GM19025 (cell line): ENCODE results near the gene LRSAM1.

Source experiments
- ATAC-seq: cut with Tn5 transposase; IDR thresholded peaks from one replicate; pipeline ENCODE4 v1.9.1; 2021; ENCODE audit warnings: mild to moderate bottlenecking, low read depth, moderate library complexity; ENCODE audit not compliant: unreplicated experiment

The LRSAM1 gene

DNA sequence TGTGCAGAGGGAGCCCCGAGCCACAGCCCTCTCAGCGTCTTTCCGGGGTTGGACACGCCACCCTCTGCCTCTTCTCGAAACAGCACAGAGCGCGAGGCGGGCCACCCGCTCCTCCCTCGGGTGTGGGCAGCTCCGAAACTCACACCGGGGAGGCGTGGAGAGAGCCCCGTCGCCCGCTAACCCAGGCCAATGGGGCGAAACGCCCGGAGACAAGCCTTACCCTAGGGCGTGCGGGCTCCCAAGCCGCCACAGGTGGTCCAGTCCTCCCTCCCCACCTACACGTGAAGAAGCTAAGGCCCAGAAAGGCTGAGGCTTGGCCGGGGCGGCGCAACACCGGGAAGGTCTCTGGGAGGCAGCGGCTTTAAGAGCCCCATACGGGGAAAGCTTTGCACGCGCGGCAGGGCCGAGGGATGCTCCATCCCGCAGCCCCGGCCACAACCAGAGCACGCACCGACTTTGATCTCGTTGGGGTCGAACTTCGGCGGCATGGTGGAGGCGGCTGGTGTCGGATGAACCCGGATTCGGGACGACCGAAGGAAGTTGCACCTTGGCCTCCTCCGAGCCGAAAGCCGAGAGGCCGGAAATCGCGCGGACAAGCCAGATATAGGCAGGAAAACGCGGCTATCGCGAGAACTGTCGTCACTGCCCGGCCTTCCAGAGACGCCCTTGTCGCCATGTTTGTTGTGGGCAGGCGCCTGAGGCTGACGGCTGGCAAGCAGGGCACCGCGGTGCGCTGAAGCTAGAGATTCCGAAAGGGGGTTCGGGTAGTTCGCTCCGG, at the start of gene LRSAM1, which contains the start of gene RPL12:
TSS of gene LRSAM1 (plus strand) at position 681 of the 778 bp plus-strand sequence. CDS start 3,018 bp downstream, outside the sequence.
TSS of gene RPL12 (minus strand) at position 577 of the 778 bp plus-strand sequence. CDS start at position 488, 89 bp downstream.
- peak; percentile 59 for ATAC-seq

DNA sequence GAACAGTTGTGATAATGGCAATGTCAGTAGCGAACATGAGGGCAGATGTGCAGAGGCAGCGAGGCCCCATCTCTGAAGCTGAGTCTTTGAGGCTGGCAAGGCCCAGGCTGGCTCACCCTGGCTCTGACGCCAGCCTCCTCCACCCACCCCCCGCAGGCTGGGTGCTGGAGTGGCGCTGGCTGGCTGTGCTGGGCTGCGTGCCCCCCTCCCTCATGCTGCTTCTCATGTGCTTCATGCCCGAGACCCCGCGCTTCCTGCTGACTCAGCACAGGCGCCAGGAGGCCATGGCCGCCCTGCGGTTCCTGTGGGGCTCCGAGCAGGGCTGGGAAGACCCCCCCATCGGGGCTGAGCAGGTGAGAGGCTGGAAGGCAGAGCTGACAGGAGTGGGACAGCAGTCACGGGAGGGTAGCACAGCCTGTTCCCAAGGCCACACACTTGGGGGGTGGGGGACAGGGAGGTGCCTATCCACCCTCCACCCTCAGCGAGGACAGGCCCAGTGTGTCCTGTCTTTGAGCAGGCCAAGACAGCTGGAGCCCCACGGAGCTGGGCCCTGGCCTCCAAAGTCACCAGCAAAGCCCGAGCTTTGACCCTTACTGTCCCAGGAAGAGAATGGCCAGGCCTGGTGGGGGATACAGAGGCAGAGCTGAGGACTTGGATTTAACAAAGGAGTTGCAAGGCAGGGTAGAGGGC, 48.8 kb upstream of the LRSAM1 start:
- ATAC-seq = no peak

DNA sequence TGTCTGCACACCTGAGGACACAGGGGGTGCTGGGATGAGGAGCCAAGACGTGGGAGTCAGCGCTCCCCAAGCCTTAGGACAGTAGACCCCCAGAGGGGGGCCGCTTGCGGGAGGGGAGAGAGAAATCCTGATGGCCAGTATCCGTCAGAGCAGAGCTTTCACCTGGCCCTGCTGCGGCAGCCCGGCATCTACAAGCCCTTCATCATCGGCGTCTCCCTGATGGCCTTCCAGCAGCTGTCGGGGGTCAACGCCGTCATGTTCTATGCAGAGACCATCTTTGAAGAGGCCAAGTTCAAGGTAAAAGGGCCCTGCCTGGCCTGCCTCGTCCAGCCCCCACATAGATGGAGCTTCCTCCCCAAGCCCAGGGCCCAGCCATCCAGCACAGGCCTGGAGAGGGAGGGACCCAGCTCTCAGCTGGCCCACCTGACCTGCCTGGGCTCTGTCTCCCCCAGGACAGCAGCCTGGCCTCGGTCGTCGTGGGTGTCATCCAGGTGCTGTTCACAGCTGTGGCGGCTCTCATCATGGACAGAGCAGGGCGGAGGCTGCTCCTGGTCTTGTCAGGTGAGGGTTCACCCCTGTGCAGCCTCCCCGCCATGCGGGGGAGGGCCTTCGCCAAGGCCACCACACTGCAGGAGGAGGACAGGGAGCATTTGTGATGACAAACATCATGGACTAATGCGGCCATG, 47.7 kb upstream of the LRSAM1 start:
- no peak for ATAC-seq

DNA sequence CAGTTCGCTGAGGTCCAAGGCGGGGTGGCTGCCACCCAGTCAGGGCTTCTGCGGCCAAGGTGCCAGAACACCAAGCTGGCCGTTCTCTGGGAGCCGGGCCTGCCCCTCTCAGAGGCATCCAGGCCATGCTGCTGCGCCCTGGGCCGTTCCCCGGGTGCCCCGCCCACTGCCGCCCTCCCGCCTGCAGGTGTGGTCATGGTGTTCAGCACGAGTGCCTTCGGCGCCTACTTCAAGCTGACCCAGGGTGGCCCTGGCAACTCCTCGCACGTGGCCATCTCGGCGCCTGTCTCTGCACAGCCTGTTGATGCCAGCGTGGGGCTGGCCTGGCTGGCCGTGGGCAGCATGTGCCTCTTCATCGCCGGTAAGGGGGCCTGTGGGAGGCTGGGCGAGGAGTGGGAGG, 46.7 kb upstream of the LRSAM1 start:
- ATAC-seq = no peak

DNA sequence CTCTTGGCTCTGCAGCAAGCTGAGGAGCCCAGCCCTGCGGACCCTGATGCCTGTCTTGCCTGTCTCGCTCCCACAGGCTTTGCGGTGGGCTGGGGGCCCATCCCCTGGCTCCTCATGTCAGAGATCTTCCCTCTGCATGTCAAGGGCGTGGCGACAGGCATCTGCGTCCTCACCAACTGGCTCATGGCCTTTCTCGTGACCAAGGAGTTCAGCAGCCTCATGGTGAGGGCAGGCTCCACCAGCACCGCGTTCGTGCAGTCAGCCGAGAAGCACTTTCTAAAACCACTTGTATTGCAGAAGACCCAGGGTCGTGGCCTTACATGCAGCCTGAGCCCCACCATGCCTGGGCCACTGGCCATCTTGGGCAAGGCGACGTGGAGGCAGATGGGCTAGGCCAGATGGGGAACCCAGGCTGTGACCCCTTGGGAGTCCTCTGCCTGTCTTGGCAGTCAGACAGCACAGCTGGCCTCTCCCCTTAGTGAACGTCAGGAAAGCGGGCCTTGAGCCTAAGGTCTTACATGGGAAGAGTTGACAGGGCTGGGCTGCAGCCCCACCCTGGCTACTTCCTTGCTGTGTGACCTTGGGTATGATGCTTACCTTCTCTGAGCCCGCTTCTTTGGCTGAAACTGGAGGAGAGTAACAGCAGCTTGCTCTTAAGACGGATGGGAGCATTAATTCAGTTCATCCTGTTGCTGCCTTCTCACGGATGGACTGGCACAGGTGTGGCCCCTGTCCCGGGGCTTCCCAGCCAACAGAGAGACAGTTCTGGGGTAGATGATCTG, 45.8 kb upstream of the LRSAM1 start:
- no peak for ATAC-seq

DNA sequence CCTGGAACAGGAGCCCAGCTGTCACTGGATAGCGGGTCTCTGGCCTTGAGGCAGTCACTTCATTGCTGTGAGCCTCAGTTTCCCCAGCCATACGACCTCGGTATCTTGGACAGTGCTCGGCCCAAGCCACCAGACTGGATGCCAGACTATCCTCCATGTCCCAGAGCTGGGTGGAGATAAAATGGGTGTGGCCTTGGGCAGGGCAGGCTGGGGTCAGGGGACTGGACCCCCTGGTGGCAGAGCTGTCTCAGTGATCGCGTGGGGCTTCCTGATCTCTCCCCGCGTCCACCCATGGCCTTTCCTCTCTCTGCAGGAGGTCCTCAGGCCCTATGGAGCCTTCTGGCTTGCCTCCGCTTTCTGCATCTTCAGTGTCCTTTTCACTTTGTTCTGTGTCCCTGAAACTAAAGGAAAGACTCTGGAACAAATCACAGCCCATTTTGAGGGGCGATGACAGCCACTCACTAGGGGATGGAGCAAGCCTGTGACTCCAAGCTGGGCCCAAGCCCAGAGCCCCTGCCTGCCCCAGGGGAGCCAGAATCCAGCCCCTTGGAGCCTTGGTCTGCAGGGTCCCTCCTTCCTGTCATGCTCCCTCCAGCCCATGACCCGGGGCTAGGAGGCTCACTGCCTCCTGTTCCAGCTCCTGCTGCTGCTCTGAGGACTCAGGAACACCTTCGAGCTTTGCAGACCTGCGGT, 44.4 kb upstream of the LRSAM1 start:
- ATAC-seq = no peak

DNA sequence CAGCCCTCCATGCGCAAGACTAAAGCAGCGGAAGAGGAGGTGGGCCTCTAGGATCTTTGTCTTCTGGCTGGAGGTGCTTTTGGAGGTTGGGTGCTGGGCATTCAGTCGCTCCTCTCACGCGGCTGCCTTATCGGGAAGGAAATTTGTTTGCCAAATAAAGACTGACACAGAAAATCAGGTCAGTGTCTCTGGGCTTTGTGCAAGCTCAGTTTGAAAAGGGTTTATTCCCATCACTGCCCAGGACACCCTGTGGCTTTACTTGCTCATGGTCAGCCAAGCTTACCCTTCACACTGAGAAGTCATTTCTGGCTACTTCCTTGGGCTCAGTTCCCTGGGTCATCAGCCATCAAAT, 43.8 kb upstream of the LRSAM1 start:
- no peak for ATAC-seq

DNA sequence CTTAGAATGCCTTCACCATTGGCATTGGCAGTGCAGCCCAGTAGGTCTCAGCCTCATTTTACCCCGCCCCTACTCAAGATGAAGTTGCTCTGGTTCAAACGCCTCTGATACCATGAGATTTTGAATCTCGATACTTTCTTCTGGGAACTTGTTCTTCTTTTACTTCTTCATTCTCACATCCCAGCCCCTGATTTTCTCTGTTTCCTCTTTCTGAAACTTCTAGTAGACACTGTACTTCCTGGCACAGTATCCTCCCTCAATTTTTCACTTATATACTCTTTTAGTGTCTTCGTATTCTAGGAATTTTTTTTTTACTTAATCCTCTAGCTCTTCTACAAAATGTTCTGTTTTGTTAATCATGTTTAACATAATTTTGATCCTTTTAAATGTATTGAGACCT, 40.2 kb upstream of the LRSAM1 start:
- no peak for ATAC-seq

DNA sequence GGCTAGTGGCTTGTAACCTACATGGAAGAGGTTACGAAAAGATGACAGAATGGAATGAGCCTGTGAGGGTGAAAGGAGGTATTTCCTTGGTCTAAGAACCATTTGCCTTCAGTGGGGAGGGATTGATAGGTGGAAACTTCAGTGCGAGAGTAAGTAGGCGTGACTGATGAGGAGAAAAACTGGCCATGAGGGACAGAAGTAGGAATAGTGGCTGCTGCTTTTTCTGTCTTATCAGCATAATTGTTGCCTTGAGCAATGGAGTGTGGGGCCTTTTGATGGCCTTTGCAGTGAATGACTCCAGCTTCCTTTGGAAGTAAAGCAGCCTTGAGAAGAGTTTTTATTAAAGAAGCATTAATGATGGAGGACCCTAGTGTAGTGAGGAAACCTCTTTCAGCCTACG, 36.2 kb upstream of the LRSAM1 start:
- ATAC-seq = no peak

DNA sequence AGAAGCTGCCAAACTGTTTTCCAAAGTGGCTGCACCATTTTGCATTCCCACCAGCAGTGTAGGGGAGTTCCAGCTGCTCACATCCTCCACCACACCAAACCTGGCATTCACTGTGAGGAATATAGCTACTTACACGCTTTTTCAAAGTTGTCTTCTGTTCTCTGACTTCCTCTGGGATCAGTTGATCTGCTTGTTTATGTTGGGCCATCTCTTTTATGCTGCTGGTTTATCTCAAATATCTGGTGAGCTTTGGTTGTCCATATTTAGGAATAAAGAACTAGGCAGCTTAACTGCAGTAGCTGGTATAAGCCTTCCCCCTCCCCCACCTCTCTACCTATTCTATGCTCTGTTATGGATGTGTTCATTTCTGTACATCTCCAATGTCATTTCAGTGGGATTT, 35.7 kb upstream of the LRSAM1 start:
- no peak for ATAC-seq

DNA sequence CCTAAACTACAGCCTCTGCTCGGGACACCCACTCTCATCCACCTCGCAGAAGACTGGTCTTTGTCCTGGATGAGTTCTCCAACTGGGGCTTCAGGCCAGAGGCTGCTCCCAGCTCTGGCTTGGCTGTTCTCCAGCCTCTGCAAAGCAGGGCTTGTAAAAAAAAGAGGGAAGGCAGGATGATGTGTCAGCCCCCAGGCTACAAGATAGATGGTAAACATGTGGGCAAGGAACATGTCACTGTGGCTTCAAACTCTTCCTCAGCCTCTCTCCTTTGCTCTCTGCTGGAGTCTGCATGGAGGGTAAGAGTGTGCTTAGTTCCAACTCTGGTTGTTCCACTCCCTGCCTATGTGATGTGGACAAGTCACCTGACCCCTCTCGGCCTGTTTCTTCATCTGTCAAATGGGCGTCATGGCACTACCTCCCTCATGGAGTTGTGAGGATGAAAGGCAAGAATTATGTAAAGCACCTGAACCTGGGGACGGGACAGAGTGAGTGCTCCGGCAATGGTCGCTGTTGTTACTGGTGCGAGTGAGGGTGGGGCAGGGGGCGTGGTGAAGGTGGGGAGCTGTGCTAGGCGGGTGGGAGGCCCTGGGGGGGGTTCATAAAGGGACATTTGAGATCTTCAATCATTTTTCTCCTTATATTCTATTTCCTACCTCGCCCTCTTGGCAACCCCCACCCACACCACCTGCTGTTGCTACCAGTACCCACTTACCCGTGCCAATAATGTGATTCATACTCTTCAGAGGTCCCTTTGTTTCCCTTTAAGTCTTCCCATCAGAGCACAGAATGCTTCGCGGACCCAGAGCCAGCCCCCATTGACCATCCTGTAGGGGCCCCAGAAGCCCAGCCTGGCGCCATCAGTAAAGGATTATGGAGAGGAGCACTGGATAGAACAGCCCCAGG, 33.9 kb upstream of the LRSAM1 start:
- no peak for ATAC-seq

DNA sequence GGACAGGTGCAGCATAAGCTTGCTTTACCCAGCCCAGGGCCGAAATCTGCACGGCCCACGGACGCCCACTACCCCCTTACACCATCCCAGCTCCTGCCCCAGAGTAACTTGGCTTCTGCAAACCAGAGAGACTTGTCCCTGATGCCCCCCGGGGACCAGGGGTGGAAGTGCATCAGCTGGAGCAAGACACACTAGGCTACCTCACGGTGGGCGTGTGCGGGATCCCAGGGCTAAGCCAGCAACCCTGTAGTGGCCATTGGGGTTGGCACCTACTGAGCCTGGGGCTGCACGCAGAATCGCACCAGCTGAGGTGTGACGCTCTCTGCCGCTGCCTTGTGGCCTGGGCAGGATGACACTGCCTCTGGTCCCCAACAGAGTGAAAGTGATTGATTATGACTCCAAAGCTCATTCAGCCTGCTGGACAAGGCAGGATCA, 33.3 kb upstream of the LRSAM1 start:
- ATAC-seq = no peak

DNA sequence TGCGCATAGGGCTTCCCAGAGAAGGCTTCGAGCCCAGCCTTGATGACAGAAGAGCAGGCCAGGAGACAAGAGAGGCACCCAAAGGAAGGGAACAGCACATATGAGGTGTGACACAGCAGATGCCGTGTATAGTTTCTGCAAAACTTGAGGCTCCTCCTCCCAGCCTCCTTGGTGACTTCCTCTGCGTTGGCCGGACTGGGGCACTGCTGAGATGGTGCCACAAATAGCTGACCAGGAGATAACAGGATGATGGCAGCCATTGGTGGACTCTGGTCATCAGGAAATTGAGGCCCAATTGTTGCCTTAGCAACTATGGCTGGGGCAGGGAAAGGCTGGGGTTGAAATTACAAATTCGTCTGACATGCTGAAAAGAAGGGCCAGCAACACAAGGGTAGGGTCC, 32.0 kb upstream of the LRSAM1 start:
- ATAC-seq = no peak

DNA sequence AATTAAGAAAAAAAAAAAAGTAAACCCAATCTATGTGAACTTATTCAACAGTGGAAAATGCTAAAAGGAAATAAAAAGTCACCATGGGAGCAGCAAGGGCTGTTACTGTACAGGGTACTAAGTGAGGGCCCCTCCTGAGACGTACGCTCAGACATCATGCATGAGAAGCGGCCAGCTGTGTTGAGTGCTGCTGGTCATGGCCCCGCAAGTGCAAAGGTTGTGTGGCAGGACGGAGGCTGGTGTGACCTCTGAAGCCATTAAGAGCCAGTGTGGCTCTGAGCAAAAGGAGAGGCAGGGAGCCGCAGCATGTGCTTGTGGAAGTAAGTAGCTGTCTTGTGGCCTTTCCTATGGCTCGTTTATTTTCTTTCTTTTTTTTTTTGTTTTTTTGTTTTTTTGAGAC, 30.3 kb upstream of the LRSAM1 start:
- no peak for ATAC-seq

DNA sequence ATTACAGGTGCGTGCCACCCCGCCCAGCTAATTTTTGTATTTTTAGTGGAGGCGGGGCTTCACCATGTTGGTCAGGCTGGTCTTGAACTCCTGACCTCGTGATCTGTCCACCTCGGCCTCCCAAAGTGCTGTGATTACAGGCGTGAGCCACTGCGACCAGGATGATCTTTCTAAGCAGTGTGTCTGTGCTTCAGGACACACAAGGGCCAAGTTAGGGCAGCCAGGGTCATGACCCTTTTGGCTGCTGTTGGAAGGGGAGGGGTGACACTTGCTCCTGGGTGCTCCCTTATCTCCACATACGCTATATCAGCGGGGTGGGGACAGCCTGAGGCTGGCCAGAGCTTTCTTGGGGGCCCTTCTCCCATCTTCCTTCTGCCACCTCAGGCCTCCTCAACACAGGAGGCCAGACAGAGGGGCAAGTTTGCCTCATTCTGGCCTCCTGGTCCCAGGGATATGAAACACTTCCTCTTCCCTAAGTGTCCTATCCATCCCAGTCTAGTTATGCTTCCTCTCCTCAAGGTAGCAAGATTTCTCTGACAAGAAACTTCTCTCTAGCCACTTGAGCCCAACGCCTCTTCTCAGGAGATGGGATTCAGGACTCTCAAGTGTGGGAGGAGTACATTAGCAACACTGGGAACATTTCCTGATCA, 29.1 kb upstream of the LRSAM1 start:
- no peak for ATAC-seq

DNA sequence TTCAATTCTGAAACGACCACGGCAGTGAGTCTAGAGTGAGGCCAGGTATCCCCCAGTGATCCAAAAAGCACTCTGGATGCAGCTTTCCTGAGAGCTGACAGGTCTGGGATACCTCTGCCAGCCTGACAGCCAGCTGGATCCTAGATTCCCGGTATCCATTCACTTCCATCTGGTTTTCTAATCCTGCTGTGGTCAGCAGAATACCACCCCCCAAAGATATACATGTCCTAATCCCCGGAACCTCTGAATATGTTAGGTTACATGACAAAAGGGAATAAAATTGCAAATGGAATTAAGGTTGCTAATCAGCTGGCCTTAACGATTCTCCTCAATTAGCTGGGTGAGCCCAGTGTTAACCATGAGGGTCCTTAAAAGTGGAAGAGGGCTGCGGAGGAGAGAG, 28.5 kb upstream of the LRSAM1 start:
- no peak for ATAC-seq

DNA sequence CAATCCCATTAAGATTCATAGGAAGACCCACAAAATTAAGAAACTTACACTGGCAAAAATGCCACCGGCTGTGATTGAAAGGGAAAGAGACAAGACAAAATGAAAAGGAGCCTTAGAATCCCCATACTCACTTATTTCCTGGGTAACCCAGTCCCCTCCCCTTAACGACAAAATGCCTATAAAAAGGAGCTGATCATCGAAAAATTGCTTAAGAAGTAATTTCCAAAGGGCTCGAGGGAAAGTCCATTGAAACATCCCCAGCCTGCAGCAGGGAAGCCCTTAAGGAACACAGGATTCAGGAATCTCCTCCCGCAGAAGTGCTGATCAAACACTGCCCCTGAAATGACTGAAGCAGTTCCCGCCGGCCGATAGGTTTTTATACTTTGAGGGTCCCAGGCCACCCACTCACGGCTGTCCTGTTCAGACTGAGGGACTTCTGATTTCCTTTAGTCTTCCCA, 27.8 kb upstream of the LRSAM1 start:
- peak; percentile 10 for ATAC-seq

DNA sequence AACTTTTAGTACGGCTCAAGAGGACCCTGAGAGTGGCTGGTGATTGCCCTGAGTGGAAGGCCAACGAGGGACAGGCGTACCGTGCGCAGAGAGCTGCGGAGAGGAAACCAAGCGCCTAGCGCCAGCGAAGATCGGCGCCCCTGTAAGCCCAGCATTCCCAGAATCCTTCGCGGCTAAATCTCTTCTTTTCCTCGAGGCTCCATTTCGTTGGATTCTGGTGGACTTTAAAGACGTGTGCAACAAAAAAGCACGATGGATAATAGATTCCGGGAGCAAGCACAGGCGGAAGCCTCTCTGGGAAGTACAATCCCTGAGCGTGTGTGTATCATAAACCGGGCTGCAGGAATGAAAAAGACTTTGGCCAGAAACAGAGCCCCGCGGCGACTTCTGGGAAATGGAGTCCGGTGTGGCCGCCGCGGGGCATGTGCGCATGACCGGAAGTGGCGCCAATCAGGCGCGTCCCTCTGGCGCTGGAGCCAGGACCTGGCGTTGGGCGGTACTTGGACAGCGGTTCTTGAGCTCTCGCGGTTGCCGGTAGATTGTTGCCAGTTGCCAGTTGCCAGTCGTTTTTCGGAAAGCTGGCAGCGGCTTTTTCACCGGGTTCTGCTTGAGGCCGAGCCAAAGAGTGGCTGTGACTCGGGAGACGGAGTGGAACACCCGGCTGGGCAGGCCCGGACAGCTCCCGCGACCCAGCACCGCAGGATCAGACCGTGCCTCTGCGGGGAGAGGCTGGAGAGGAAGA, 27.2 kb upstream of the LRSAM1 start, which contains the start of gene ZNF79:
TSS of gene ZNF79 (plus strand) at position 449 of the 742 bp plus-strand sequence. CDS start 406 bp downstream, outside the sequence.
- peak; percentile 80 for ATAC-seq
